GM19328 (cell line): ENCODE data around the gene PLEKHM3.

Experiments
- ATAC-seq: cut with Tn5 transposase; IDR thresholded peaks from one replicate; pipeline ENCODE4 v1.9.1; 2021; ENCODE audit warnings: mild to moderate bottlenecking, moderate library complexity; ENCODE audit not compliant: unreplicated experiment

The PLEKHM3 gene

DNA sequence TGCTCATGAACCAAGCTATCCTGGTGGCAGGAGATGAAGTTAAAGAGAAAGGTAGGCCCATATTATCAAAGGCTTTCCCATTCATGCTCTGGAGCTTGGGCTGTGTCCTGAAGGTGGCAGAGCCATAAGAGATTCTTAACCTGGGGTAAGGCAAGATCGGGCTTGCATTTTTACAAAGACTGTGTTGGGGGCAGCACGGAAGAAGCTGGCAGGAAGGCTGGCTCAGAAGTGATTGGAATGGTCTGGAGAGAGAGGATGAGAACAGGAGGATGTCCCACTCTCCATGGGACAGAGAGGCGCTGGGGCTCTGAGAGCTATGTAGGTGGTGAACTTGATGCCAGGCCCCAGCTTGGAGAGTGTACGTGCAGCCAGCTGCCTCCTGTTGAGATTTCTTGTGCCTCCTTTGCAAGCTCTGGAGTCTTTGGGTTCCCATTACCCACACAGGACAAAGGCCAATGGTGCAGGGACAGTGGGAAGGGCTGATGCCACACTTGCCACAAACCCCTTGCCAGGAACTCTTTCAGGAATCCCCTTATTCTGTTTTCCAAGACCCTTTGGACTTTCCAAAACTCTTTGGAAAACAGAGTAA is 215.0 kb downstream of the PLEKHM3 start:
- no peak for ATAC-seq

DNA sequence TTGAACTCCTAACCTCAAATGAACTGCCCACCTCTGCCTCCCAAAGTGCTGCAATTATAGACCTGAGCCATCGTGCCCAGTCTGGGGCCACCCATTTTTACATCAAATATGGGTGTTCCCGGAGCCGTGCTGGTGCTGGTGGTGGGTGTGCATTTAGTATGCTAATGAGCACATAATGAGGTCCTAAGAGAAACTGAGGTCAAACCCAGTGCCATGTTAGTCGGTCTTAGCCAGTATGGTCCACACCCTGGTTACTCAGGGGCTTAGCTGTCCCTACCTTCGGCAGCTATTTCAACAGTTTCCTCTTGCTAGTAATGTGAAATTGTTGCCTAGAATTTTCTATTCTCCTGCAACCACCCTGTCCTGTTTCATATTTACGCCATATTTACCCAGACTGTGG is 217.2 kb downstream of the PLEKHM3 start:
- ATAC-seq = no peak

DNA sequence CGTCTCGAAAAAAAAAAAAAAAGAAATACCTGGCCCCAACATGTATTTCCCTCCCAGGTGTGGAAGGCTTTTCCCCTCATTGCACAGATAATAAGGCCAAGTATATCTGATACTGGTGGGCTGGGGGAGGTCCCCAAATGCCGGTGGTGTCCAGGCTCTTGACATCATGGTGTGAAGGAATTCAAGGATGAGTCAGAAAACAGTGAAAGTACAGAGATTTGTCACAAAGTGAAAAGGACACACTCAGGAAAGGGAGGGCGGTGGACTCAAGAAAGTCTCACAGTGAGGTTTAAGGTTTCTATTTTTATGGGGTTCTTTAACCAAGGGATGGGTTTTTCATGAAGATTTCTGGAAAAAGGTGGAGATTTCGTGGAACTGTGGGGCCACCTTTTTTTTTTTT is 217.8 kb downstream of the PLEKHM3 start:
- ATAC-seq = no peak

DNA sequence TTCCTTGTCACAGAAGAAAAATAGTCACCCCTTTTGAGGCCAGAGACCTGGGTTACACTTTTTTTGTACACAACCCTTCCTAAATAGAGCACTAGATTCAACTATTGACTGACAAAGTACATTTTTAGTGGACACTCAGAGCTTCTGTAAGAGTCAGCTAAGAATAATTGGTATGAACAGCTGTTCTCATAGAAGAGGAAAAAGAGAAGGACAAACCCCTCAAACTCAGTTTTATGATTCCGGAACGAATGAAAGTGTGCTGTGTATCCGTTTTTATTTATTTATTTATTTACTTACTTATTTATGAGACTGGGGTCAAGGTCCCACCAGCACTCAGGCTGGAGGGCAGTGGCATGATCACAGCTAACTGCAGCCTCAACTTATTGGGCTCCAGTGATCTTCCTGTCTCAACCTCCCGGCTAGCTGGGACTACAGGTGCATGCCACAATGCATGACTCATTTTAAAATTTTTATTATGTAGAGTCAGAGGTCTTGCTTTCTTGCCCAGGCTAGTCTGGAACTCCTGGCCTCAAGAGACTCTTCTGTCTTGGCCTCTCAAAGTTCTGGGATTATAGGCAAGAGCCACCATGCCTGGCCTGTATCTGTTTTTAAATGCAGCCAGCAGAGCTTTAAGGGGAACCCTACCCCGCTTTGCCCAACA is 219.6 kb downstream of the PLEKHM3 start:
- no peak for ATAC-seq

DNA sequence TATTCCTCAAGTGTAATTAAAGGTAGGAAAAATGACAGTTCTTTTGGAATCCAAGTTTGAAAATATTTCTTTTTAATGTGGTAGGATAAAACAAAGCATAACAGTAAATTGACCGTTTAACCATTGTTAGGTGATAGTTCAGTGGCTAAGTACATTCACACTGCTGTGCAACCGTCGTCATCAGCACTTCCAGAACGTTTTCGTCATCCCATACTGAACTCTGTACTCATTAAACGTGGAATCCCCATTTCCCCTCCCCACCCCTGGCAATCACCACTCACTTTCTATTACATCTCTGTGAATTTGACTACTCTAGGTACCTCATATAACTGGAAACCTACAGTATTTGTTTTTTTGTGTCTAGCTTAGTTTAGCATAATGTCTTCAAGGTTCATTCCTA is 222.7 kb downstream of the PLEKHM3 start:
- ATAC-seq = no peak

DNA sequence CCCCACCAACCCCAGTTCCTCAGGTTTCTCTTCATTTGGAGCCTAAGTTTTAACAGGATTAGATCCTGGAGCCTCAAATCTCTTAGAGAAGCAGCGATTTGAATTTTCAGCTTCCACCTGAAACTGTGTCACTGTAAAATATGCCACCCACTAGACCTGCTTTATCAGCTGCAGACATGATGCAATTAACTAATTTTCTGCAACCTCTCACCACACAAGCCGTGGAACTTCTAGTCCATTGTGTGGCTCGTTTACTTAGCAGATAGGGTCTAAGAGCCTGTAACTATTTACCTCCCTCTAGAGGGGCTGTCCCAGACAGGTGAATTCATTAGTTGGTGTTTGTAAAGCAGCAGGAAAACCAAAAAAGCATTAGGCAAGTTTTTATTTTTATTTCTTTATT is 224.1 kb downstream of the PLEKHM3 start:
- ATAC-seq = no peak

DNA sequence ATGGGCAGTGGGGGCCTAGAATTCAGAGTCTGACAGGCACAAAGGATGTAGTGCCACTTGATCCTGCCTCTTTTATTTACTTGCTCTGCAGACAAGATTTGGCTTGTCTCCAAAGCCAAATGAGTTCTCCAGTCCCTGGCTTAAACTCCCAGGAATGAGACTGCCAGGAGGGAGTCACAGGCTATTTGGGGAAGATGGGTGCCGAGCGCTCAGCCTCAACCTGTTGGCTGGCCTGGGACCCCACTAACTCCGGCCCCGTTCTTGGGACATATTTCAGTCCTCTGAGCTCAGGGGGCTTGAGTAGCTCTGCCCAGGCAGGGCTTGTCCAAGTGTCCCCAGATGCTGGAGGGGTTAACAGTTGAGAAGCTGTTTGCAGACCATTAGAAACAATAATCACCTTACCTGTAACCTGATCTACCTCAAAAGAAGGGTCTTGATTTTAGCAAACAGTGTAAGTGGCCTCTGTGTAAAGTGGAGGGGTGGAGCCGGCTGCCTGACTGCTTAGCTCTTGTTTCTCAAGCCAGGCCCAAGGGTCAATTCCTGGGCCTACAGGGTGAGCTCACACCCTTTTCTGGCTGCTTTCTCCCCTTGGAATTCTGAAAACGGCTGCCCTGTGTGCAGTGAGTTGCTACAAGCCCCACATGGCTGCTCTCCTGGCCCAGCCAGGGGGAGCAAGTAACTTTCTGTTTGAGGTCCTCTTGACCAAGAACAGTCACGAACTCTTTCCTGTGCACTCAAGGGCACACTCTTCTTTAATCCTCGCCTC is 228.6 kb downstream of the PLEKHM3 start:
- no peak for ATAC-seq

DNA sequence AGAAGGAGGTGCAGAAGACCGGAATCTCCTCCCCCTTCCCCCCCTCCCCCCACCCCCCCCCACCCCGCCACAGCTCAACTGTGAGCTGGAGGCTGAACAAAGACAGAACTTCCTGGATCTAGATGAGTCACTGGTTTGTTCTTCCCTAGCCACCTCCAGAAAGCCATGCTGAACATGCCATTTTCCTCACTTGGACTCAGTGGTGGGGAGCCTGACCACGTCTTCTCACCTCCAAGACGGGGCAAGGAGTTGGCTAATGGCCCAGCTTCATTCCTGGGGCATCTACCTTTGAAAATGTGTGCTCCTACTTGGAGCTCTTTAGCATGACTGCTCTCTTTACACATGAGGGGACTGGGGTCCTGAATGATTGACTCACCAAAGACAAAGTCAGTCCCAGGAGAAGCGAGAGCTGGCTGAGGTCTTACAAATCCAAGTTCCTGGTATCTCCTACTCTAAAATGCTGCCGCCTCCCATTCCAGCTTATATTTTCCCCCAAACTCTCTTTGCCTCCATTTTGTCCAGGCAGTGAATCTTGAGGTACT is 233.0 kb downstream of the PLEKHM3 start:
- ATAC-seq = no peak

DNA sequence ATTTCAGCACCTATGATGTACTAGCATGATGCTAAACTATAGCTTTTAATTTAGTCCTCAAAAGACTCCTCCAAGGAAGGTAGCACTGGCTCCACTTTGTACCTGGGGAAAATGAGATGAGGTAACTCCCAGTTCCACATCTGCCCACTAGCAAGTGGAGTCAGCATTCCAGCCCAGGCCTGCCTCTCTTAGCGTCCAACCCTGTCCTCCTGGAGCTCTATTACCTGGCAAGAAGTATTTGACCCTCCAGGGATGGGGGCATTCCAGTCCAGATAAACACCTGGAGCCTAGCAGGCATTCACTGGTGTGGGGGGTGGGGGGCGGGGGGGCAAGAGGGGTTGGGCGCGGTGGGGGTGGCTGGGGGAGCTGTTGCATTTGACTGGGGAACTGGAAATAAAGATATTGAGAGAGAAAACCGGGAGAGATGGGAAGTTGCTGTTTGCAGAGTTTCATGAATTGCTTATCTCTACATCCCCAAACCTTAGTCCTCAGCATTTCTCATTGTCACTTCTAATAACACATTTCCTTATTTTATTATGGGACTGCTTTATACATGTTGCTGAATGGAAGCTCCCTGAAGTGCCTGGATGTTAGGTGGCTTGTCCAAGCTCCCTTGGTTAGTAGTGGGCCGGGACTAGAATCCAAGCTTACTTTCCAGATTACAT is 233.6 kb downstream of the PLEKHM3 start:
- no peak for ATAC-seq

DNA sequence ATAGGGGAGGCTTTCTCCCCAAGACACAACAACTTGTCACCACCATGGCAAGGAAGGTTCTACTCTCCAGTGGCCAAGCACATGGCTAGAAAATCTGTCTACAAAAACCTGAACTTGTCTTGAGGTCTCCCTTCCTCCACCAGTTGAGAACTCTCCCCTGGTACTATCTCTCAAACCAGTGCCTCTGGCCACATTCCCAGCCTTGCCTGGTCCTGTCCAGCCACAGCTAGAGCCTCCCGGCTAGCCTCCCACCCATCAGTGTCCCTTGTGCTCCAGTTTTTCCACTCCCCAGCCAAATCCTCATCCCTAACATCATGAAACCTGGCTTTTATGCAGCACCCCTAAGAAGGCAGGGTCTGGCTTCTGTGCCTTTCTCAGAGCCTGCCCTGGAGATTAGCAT is 234.4 kb downstream of the PLEKHM3 start:
- no peak for ATAC-seq

DNA sequence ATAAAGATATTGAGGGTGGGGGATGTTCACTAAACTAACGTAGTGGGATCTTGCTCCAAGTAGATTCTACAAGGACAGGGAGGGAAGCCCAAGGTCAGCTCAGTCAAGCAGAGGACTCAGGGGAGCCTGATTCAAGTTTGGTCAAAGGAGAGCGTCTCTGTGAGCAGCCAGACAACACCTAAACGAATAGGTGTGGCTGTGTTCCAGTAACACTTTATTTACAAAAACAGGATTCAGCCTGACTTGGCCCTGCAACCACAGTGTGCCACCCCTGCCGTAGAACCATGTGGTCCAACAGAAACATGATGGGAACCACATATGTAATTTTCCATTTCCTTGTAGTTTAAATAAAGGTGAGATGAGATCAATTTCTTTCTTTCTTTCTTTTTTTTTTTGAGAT is 237.5 kb downstream of the PLEKHM3 start:
- no peak for ATAC-seq

DNA sequence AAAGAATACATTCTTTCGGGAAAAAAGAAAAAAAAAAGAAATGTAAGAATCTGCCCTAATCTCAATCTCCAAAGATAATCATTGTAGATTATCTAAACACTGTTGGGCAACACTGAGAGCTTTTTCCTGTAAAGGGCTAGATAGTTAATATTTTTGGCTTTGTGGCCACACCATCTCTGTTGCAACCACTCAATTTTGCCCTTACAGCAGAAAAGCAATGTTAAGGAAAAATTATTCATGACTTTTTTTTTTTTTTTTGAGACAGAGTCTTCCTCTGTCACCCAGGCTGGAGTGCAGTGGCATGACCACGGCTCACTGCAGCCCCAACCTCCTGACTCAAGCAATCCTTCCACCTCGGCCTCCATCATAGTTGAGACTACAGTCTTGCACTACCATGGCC is 238.3 kb downstream of the PLEKHM3 start:
- no peak for ATAC-seq

DNA sequence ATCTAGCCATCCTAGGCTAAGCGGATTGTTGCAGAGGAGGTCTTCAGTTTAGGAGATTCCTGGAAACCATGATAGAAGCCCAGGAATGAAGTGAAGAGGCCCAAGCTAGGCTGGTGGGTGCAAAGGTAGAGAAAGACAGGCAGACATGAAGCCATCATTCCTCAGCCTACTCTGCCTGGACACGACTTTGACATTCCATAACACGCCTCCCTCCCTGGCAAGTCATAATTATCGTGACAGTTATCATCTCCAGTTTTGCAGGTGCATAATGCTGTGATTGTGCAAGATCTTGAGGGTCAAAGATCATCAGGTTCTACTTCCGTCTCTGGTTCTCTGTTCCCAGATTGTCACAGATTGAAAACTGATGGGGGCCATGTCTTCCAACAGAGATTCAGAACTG is 240.4 kb downstream of the PLEKHM3 start:
- no peak for ATAC-seq

DNA sequence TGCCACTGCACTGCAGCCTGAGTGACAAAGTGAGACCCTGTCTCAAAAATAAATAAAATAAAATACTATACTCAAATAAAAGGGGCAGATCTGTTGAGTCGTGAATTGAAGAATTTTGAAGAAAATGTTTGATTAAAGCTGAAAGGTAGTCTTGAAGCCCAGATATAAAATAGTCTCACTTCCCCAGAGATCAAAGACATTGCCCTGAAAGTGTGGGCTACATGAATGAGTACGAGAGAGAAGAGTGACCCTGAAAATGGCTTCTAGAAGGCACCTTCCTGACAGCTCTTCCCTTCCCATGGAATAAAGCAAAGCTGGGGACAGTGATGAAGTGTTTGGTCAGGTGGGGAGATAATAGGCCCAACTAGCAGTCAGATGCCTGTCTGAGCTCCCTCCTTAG is 241.8 kb downstream of the PLEKHM3 start:
- ATAC-seq = no peak

DNA sequence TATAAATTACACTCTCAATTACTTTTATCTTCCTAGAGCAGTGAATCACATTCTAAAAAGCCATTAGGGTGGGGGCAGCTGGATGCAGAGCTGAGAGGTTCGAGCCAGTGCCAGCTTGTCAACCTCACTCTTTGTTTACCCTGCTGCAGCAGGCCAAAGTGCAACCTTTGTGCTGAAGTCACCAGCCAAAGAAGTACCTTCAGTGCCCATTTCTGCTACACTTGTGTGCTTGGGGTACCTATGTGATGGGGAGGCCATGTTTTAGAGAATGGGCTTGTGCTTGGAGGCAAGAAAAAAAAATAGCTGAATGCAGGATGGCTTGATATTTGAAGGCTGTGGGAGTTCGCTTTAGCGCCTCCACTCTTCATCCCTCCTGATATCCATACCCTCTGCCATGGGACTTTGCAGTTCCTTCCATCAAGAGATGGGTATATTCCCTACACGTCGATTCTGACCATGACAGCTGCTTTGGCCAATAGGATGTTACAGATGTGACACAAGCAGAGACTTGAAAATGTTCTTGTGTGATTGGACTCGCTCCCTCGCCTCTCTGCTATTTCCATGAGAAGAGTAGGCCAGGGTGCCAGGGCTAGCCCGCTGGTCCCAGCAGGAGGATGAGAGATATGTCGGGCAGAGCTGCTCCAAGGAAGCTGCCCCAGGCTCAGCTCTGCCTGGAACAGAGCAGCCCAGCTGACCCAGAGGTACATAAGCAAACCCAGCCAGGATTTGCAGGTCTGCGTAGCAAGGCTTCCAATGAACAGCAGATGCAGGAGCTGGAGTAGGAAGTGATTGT is 242.9 kb downstream of the PLEKHM3 start:
- no peak for ATAC-seq

DNA sequence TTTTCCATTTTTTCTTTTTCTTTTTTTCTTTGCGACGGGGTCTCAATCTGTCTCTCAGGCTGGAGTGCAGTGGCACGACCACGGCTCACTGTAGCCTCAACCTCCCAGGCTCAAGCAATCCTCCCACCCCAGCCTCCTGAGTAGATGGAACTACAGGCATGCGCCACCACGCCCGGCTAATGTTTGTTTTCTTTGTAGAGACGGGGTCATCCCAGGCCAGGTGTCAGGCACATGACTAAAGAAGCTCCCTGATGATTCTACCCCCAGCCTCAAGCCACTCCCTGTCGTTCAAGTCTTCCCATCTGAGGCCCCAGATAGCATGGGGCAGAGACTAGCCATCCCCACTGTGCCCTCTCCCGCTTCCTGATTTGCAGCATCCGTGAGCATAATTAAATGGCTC is 245.8 kb downstream of the PLEKHM3 start:
- ATAC-seq = no peak

DNA sequence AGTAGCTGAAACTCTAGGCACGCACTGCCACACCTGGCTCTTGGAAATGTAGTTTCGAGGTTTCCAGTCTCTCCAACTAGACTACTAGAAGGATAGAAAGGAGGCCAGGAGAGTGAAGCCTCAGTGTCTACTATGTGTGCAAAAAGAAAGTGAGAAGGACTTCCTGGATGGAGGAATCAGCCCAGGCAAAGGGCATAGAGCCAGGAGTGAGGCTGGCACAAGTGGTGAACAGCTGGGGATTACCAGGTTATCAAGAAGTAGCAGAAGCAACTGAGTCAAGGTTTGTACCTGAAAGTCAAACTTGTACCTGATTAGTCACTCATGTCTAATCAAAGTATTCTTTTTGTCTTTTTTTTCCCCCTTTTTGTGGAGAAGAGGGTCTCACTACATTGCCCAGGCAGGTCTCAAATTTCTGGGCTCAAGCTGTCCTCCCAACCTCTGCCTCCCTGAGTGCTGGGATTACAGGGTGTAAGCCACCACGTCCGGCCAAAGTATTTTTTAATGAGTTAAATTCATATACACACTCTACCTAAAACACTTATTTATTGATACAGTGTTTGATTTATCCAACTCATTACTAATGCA is 246.9 kb downstream of the PLEKHM3 start:
- no peak for ATAC-seq

DNA sequence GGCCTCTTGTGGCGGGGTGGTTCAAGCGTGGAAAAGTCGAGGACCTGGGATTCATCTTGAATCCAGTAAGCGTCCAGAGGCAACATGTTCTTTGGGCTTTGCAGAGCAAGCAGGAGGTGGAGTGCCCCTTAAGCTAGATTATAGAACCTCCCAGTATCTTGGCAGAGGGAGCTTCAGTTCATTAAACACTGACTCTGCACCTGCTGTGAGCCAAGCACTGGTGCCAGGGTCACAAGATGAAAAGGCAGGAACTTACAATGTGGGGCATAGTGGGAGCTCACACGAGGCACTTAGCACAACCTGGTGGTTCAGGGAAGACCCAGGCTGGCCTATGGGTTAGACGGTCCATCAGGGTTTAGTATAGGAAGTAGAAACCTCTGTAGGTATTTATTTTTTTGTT is 248.2 kb downstream of the PLEKHM3 start:
- no peak for ATAC-seq

DNA sequence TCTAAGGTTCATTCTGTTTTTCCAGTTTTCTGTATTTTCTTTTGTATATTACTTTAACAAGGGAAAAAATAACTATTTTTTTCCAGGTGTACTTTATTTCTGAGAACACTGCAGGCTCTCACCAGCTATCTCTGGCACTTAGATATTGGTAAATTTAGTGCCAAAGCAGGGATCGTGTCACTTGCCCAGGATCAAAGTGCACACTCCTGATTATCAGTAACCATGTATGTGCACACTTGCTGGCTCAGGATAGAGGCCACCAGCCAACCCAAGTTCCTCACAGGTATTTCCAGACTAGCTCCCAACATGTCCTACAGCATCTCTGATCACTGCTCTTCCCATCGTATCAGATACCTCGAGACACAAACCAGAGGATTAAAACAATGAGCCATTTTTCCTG is 249.9 kb downstream of the PLEKHM3 start:
- ATAC-seq = no peak

DNA sequence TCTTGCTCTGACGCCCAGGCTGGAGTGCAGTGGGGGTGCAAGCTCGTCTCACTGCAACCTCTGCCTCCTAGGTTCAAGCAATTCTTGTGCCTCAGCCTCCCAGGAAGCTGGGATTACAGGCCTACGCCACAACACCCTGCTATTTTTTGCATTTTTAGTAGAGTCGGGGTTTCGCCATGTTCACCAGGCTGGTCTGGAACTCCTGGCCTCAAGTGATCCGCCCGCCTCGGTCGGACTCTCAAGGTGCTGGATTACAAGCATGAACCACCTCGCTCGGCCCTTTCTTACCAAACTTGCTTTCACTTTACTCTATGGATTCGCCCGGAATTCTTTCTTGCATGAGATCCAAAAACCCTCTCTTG is 252.5 kb downstream of the PLEKHM3 start:
- no peak for ATAC-seq
